Activated T-cell treated with anti-CD3 and anti-CD28 coated beads for 4 hours (primary cell): ENCODE measurements around the gene CPN2.

ENCODE experiments used
- DNase-seq: peaks from one replicate; pipeline ENCODE4 v3.0.0-alpha.2; 2020

CPN2 gene

GRCh38 chr3:194379651-194380050 is 28.5 kb upstream of the CPN2 start:
- no peak for DNase-seq

- no peak for DNase-seq
Observed at GRCh38 chr3:194379231-194379630, 28.1 kb upstream of the CPN2 start.

GRCh38 chr3:194377708-194378107 is 26.6 kb upstream of the CPN2 start:
- no peak for DNase-seq

- no peak for DNase-seq
Observed at GRCh38 chr3:194376241-194376560, 25.1 kb upstream of the CPN2 start.

GRCh38 chr3:194375473-194376240 is 24.5 kb upstream of the CPN2 start:
- DNase-seq = no peak

GRCh38 chr3:194374935-194375334 is 23.8 kb upstream of the CPN2 start:
- no peak for DNase-seq

GRCh38 chr3:194373899-194374298 is 22.8 kb upstream of the CPN2 start:
- DNase-seq = no peak

GRCh38 chr3:194373028-194373427 is 21.9 kb upstream of the CPN2 start:
- DNase-seq = no peak

- DNase-seq = no peak
Observed at GRCh38 chr3:194370753-194371152, 19.6 kb upstream of the CPN2 start.

- DNase-seq = no peak
Observed at GRCh38 chr3:194369522-194370279, 18.6 kb upstream of the CPN2 start, which contains the start of gene LRRC15. Gene LRRC15 (minus strand): TSS chr3:194369743. CDS start chr3:194361043, 8,700 bp downstream.

- DNase-seq = no peak
Observed at GRCh38 chr3:194368918-194369317, 17.8 kb upstream of the CPN2 start.

GRCh38 chr3:194367992-194368841 is 17.1 kb upstream of the CPN2 start:
- no peak for DNase-seq

GRCh38 chr3:194365978-194366490 is 14.9 kb upstream of the CPN2 start:
- no peak for DNase-seq

- DNase-seq = no peak
Observed at GRCh38 chr3:194365526-194365925, 14.4 kb upstream of the CPN2 start.

GRCh38 chr3:194364652-194365434 is 13.7 kb upstream of the CPN2 start:
- DNase-seq = no peak

GRCh38 chr3:194364314-194364651 is 13.2 kb upstream of the CPN2 start:
- DNase-seq = no peak

GRCh38 chr3:194360568-194360967 is 9.4 kb upstream of the CPN2 start:
- no peak for DNase-seq

- DNase-seq = no peak
Observed at GRCh38 chr3:194357681-194358080, 6.6 kb upstream of the CPN2 start.

- no peak for DNase-seq
Observed at GRCh38 chr3:194355379-194355778, 4.3 kb upstream of the CPN2 start.

- no peak for DNase-seq
Observed at GRCh38 chr3:194354315-194354714, 3.2 kb upstream of the CPN2 start.

- DNase-seq = no peak
Observed at GRCh38 chr3:194352667-194353246, 1.6 kb upstream of the CPN2 start.

- DNase-seq = no peak
Observed at GRCh38 chr3:194351952-194352536, 916 bp upstream of the CPN2 start.
